T-helper 17 cell (primary cell): ENCODE measurements around the gene ZNF518A. TPM values are rescaled to one million over a fixed set of nuclear protein-coding genes. Genes with fewer than 3 reads are reported as not detected.

Experiments used
- ATAC-seq: fragments of 150-1000 bp; cut with Tn5 transposase; 2 replicates; pipeline ENCODE4 v1.10.0; 2021; ENCODE audit warnings: mild to moderate bottlenecking, moderate library complexity
- DNase-seq, 3 donors: peaks; one replicate each; pipeline versions ENCODE4 v3.0.0 to v3.0.0-alpha.2; 2020 to 2021
- H3K9me3 ChIP-seq: one replicate; pipeline ENCODE4 v1.7.0; 2013; ENCODE audit warnings: low read length, mild to moderate bottlenecking; ENCODE audit not compliant: control insufficient read depth, poor library complexity, severe bottlenecking
- H3K27ac Mint-ChIP-seq: one replicate; pipeline ENCODE4 v1.8.0; 2022; ENCODE audit warnings: mild to moderate bottlenecking, moderate library complexity, mixed read lengths
- H3K27me3 Mint-ChIP-seq: one replicate; pipeline ENCODE4 v1.8.0; 2022; ENCODE audit warnings: mixed read lengths
- H3K36me3 Mint-ChIP-seq: one replicate; pipeline ENCODE4 v1.8.0; 2022; ENCODE audit warnings: low read depth, mixed read lengths
- H3K4me1 Mint-ChIP-seq: one replicate; pipeline ENCODE4 v1.8.0; 2022; ENCODE audit warnings: mild to moderate bottlenecking, mixed read lengths
- H3K4me3 Mint-ChIP-seq: one replicate; pipeline ENCODE4 v1.8.0; 2022; ENCODE audit warnings: mild to moderate bottlenecking, moderate library complexity, mixed read lengths
- total RNA-seq, 4 donors: library from RNA in 2 of 4; stranded (reverse) in 2 of 4; gene quantifications; one replicate each; pipeline ENCODE4 v1.2.3 and lab custom pipeline; 2022 to 2026

The ZNF518A gene
- total RNA-seq, 2 donors from 2014 or later = 11.4 to 12.6 TPM

DNA sequence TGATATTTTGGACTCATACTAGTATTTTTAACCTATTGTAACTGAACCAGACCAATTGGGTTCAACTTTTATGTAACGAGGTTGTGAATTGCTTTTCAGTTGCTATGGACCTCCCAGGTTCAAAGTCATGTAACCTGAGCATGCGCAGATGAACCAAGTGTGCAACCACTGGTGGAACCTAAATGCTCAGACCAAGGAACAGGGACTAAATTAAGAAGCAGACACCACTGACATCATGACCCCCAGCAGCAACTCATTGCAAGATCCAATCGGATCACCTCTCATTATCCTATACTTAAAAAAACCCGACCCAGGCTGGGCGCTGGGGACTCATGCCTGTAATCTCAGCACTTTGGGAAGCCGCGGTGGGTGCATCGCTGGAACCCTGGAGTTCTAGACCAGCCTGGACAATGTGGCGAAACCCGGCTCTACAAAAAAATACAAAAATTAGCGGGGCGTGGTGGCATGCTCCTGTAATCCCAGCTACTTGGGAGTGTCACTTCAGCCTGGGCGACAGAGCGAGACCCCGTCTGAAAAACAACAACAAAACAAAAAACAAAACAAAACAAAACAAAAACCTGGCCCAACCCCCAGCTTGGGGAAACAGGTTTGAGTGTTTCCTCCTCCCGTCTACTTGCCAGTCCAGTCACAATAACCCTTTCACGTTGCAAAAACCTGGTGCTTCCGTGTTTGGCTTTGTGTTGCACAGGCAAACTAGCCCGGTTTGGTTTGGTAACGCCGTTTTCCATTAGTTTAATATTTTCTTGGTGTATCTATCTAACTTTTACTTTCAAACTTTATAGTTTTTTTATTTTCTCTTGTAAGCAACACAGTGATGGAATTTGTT is 11.3 kb upstream of the ZNF518A start:
- H3K4me1 Mint-ChIP-seq = no peaks in the 10 kb centered on the region

DNA sequence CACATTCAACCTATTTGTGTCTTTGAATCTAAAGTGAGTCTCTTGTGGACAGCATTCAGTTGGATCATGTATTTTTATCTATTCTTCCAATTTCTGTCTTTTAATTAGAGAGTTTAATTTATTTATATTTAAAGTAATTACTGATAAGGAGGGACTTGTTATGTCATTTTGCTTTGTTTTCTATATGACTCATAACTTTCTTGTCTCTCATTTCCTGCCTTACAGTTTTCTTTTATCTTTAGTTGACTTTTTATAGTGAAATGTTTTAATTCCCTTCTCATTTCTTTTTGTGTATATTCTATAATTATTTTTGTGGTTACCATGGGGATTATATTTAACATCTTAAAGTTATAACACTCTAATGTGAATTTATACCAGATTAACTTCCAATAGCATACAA is 7.3 kb upstream of the ZNF518A start:
- no peak overlapping the region for H3K4me3 Mint-ChIP-seq
- no peaks in the 10 kb centered on the region for H3K9me3 ChIP-seq
- no peaks in the 10 kb centered on the region for H3K4me1 Mint-ChIP-seq
- no peak overlapping the region for H3K27ac Mint-ChIP-seq
- H3K27me3 Mint-ChIP-seq = peaks cover 75% of the 10 kb centered on the region
- H3K36me3 Mint-ChIP-seq = no peaks in the 10 kb centered on the region
- no peak for ATAC-seq
- DNase-seq = no peak

More for the DNA sequence above, 11.3 kb upstream of the ZNF518A start:
- Mint-ChIP-seq H3K36me3 (no peaks in the 10 kb centered on the region), H3K4me3 (no peak overlapping the region), H3K27me3 (peaks cover 75% of the 10 kb centered on the region), H3K27ac (no peak overlapping the region)
- DNase-seq (no peak), ATAC-seq (no peak)
- H3K9me3 ChIP-seq = no peaks in the 10 kb centered on the region

GRCh38 chr10:96124230-96125141 is 5.6 kb upstream of the ZNF518A start:
- ATAC-seq = no peak
- H3K27ac Mint-ChIP-seq = no peak overlapping the region

GRCh38 chr10:96125142-96125515 is 5.0 kb upstream of the ZNF518A start:
- Mint-ChIP-seq H3K27me3 (peaks cover 60% of the 10 kb centered on the region), H3K4me3 (no peak overlapping the region), H3K36me3 (no peaks in the 10 kb centered on the region), H3K27ac (no peak overlapping the region), H3K4me1 (peaks cover under 1% of the 10 kb centered on the region)
- no peaks in the 10 kb centered on the region for H3K9me3 ChIP-seq
- ATAC-seq (no peak), DNase-seq (no peak)

More at GRCh38 chr10:96124230-96125141, 5.6 kb upstream of the ZNF518A start:
- Mint-ChIP-seq H3K27me3 (peaks cover 66% of the 10 kb centered on the region), H3K4me1 (no peaks in the 10 kb centered on the region), H3K36me3 (no peaks in the 10 kb centered on the region), H3K4me3 (no peak overlapping the region)
- no peaks in the 10 kb centered on the region for H3K9me3 ChIP-seq
- DNase-seq = no peak

- DNase-seq = peak; percentile 52 to 58 (median 55)
- Mint-ChIP-seq H3K36me3 (peaks cover 7% of the 10 kb centered on the region), H3K27me3 (peaks cover 16% of the 10 kb centered on the region), H3K27ac (peak overlapping the region; percentile 99), H3K4me3 (peak overlapping the region; percentile 92), H3K4me1 (peaks cover 7% of the 10 kb centered on the region)
- H3K9me3 ChIP-seq = no peaks in the 10 kb centered on the region
- ATAC-seq = peak; percentile 74
These were observed 364 bp downstream of the ZNF518A start for GRCh38 chr10:96130326-96130995.

DNA sequence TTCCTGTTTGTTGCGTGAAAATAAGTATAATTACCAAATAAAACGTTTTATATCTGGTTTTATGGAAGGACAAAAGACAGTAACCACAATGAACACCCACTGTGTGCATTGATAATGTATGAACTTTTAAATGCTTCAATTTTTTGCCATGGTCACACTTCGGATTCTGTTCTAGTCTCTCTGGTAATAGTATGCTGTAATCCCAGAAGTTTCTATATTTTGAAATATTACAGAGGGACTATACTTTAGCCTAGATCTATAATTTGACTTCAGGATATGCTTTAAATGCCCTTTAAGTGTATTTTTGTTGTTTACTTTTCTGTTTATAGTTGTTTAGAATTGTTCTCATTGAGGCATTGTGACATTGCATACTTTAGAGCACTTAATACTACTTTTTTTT is 1.5 kb downstream of the ZNF518A start:
- Mint-ChIP-seq H3K4me1 (peaks cover 9% of the 10 kb centered on the region), H3K27me3 (peaks cover 6% of the 10 kb centered on the region), H3K36me3 (peaks cover 7% of the 10 kb centered on the region), H3K4me3 (peak overlapping the region; percentile 25), H3K27ac (no peak overlapping the region)
- H3K9me3 ChIP-seq = no peaks in the 10 kb centered on the region
- ATAC-seq = no peak
- DNase-seq = no peak

GRCh38 chr10:96133135-96133534 is 3.0 kb downstream of the ZNF518A start:
- Mint-ChIP-seq H3K27ac (no peak overlapping the region), H3K4me1 (peaks cover 14% of the 10 kb centered on the region), H3K4me3 (no peak overlapping the region), H3K27me3 (no peaks in the 10 kb centered on the region), H3K36me3 (peaks cover 17% of the 10 kb centered on the region)
- no peaks in the 10 kb centered on the region for H3K9me3 ChIP-seq
- DNase-seq (no peak), ATAC-seq (no peak)

DNA sequence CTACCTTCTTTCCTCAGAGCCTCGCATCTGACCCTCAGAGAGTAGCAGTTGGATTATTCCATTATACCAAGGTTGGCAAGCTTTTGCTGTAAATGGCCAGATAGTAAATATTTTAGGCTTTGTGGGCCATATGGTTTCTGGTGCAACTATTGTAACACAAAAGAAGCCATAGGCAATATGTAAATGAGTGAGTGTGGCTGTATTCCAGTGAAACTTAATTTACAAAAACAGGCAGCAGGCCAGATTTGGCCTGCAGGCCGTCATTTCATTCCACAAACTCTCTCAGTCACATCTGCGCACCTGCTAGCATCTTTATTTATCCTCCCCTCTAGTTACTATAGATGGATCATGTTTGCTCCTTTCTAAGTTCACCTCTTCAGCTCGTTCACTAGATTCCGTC is 6.7 kb downstream of the ZNF518A start:
- peaks cover 18% of the 10 kb centered on the region for H3K4me1 Mint-ChIP-seq
- H3K4me3 Mint-ChIP-seq = no peak overlapping the region
- H3K36me3 Mint-ChIP-seq = peaks cover 30% of the 10 kb centered on the region
- H3K9me3 ChIP-seq = no peaks in the 10 kb centered on the region
- H3K27me3 Mint-ChIP-seq = no peaks in the 10 kb centered on the region
- no peak overlapping the region for H3K27ac Mint-ChIP-seq
- no peak for DNase-seq
- no peak for ATAC-seq

DNA sequence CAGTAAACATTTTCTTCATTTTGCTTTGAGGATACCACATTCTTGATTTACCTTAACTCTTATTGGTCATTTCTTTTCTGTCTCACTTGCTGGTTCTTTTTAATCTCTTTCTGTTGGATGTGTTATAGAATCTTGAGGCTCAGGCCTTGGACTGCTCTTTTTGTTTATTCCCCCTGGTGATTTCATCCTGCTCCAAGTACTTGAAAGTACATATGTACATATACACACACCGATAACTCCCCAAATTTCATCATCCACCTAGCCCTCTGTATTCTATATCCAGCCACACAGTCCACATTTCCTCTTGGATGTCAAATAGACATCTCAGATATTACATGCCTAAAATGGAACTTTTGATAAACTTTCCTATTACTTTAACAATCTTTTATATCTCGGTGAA is 7.5 kb downstream of the ZNF518A start:
- Mint-ChIP-seq H3K27me3 (no peaks in the 10 kb centered on the region), H3K36me3 (peaks cover 30% of the 10 kb centered on the region), H3K4me1 (peaks cover 18% of the 10 kb centered on the region), H3K4me3 (no peak overlapping the region), H3K27ac (no peak overlapping the region)
- DNase-seq (no peak), ATAC-seq (no peak)
- no peaks in the 10 kb centered on the region for H3K9me3 ChIP-seq

DNA sequence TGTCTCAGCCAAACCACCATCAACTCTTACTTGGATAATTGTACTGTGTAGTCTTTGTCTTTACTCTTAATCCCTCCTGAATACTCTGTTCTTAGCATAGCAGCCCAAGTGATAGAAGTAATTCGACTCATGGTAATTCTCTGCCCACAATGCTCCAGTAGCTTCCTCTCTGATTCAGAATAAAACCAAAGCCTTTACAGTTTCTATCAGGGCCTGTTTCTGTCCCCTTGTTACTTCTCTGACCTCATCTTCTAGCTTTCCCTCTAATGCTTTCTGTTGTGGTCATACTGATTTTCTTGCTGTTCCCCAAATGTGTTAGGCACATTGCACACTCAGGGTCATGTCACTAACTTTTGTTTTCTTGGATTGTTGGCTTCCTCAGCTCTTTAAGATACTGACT is 8.0 kb downstream of the ZNF518A start:
- ATAC-seq = no peak
- H3K27ac Mint-ChIP-seq = no peak overlapping the region
- no peaks in the 10 kb centered on the region for H3K9me3 ChIP-seq

GRCh38 chr10:96152437-96152836 is 22.3 kb downstream of the ZNF518A start:
- Mint-ChIP-seq H3K27me3 (no peaks in the 10 kb centered on the region), H3K36me3 (peaks cover 26% of the 10 kb centered on the region), H3K4me1 (peaks cover 5% of the 10 kb centered on the region), H3K27ac (no peak overlapping the region), H3K4me3 (no peak overlapping the region)
- no peak for DNase-seq
- ATAC-seq = no peak
- H3K9me3 ChIP-seq = no peaks in the 10 kb centered on the region

More for the DNA sequence above, 8.0 kb downstream of the ZNF518A start:
- H3K4me1 Mint-ChIP-seq = peaks cover 19% of the 10 kb centered on the region
- no peak for DNase-seq
- H3K4me3 Mint-ChIP-seq = no peak overlapping the region
- no peaks in the 10 kb centered on the region for H3K27me3 Mint-ChIP-seq
- peaks cover 33% of the 10 kb centered on the region for H3K36me3 Mint-ChIP-seq

GRCh38 chr10:96153070-96153469 is 23.0 kb downstream of the ZNF518A start:
- no peaks in the 10 kb centered on the region for H3K27me3 Mint-ChIP-seq
- H3K9me3 ChIP-seq = no peaks in the 10 kb centered on the region
- H3K4me3 Mint-ChIP-seq = no peak overlapping the region
- peaks cover 21% of the 10 kb centered on the region for H3K36me3 Mint-ChIP-seq
- no peak for ATAC-seq
- DNase-seq = no peak
- H3K4me1 Mint-ChIP-seq = no peaks in the 10 kb centered on the region
- H3K27ac Mint-ChIP-seq = no peak overlapping the region

DNA sequence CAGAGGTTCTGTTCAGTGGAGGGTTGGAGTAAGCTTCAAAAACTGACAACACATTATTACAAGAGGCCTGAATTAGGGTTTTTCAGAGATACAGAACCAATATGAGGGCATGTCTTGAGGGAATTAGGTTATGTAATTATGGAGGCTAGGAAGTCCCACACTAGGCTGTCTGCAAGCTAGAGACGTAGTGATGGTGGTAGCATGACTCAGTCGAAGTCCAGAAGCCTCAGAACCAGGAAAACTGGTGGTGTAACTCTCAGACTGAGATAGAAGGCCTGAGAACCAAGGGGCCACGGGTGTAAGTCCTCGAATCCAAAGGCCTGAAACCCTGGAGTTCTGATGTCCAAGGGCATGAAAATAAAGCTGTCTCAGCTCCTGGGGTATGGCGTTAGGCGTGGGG is 35.6 kb downstream of the ZNF518A start:
- H3K9me3 ChIP-seq = peaks cover 8% of the 10 kb centered on the region
- H3K4me1 Mint-ChIP-seq = no peaks in the 10 kb centered on the region
- no peaks in the 10 kb centered on the region for H3K27me3 Mint-ChIP-seq
- H3K27ac Mint-ChIP-seq = no peak overlapping the region
- no peaks in the 10 kb centered on the region for H3K36me3 Mint-ChIP-seq
- DNase-seq = no peak
- ATAC-seq = no peak
- no peak overlapping the region for H3K4me3 Mint-ChIP-seq
